ENCODE measurements around the gene TMEM269.

DNA sequence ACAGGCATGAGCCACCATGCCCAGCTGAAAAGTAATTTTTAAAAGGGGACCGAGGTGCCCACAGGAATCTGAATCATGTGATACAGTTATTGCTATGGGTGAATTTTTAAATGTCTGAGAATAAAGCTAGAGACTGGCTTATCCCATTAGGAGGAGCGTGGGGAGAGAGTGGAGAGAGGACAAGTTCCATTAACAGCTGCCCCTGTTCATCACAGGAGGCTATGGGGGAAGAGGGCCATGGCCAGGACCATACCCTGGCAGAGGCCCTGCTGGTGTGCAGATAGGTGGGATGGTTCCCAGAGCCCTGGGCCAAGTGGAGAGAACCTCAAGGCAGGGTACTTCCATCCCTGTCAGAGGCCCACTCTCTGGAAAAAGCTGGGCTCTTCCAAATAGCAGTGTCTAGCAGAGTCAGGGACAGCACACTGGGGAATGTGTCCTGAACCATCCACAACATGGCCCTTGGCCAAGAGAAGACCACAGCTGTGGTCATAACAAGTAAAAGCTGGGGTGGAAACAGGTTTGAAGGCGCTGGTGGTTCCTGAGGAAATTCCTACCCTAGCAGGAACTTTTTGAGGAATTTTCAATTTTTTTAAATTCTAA lies 48.0 kb downstream of the TMEM269 start:
- TF ChIP-seq, protein P1, sequence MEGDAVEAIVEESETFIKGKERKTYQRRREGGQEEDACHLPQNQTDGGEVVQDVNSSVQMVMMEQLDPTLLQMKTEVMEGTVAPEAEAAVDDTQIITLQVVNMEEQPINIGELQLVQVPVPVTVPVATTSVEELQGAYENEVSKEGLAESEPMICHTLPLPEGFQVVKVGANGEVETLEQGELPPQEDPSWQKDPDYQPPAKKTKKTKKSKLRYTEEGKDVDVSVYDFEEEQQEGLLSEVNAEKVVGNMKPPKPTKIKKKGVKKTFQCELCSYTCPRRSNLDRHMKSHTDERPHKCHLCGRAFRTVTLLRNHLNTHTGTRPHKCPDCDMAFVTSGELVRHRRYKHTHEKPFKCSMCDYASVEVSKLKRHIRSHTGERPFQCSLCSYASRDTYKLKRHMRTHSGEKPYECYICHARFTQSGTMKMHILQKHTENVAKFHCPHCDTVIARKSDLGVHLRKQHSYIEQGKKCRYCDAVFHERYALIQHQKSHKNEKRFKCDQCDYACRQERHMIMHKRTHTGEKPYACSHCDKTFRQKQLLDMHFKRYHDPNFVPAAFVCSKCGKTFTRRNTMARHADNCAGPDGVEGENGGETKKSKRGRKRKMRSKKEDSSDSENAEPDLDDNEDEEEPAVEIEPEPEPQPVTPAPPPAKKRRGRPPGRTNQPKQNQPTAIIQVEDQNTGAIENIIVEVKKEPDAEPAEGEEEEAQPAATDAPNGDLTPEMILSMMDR (conservative IDR thresholded peaks at IDR 0.05), result no peak
- no peak for TF ChIP-seq EZH2 (IDR thresholded peaks at IDR 0.05; ENCODE audit: low read depth)
